MM.1S (cell line): Measurements from ENCODE around the gene METAP2.

Experiments used
- CTCF ChIP-seq: fragments of 300-600 bp; sonication (generic); IDR thresholded peaks from 2 replicates; pipeline ENCODE4 v1.5.1; 2016; ENCODE audit warnings: antibody characterized with exemption, low read length, mixed read lengths
- EZH2 ChIP-seq: fragments of 300-600 bp; sonication (generic); optimal IDR thresholded peaks from 2 replicates; pipeline ENCODE3; 2017; ENCODE audit warnings: low read depth, mild to moderate bottlenecking, antibody characterized with exemption, low read length, mixed read lengths
- EZH2phosphoT487 ChIP-seq: fragments of 300-600 bp; sonication (generic); IDR thresholded peaks from 2 replicates; pipeline ENCODE4 v1.6.1; 2018; ENCODE audit warnings: antibody characterized with exemption, low read length

- TF ChIP-seq CTCF (no peak), EZH2phosphoT487 (no peak), EZH2 (no peak)
These were observed 8.7 kb upstream of the METAP2 start for GRCh38 chr12:95465275-95465674.
